Breast epithelium (tissue), 3 donors: ENCODE measurements around the gene LY6G6D.

ENCODE experiments used
- CTCF ChIP-seq, 3 donors: fragments of 450-650 bp; IDR thresholded peaks; one replicate each; pipeline ENCODE4 v1.5.1; 2016 to 2017; ENCODE audit warnings: antibody characterized with exemption in 3 of 3, mild to moderate bottlenecking in 3 of 3, moderate library complexity in 3 of 3
- POLR2A ChIP-seq: fragments of 450-650 bp; IDR thresholded peaks from one replicate; pipeline ENCODE4 v1.6.1; 2016; ENCODE audit warnings: antibody characterized with exemption, mild to moderate bottlenecking, moderate library complexity
- POLR2AphosphoS5 ChIP-seq, 3 donors: sonication (generic); formaldehyde crosslinking; IDR thresholded peaks; one replicate each; pipeline ENCODE4 v1.6.1; 2017; ENCODE audit warnings: antibody characterized with exemption in 3 of 3

GRCh38 chr6:31764198-31764597, 49.0 kb downstream of the LY6G6D start:
- TF ChIP-seq CTCF (IDR thresholded peaks at IDR 0.05) (no peak), POLR2A (no peak), POLR2AphosphoS5 (IDR thresholded peaks at IDR 0.05) (no peak)
